MM.1S (cell line): ENCODE measurements around the gene GRID2IP.

ENCODE experiments used
- EZH2 ChIP-seq: fragments of 300-600 bp; sonication (generic); optimal IDR thresholded peaks from 2 replicates; pipeline ENCODE3; 2017; ENCODE audit warnings: low read depth, mild to moderate bottlenecking, antibody characterized with exemption, low read length, mixed read lengths
- TF ChIP-seq, protein P1 (sequence below): fragments of 300-600 bp; sonication (generic); IDR thresholded peaks from 2 replicates; pipeline ENCODE4 v1.5.1; 2016; ENCODE audit warnings: antibody characterized with exemption, low read length, mixed read lengths

DNA sequence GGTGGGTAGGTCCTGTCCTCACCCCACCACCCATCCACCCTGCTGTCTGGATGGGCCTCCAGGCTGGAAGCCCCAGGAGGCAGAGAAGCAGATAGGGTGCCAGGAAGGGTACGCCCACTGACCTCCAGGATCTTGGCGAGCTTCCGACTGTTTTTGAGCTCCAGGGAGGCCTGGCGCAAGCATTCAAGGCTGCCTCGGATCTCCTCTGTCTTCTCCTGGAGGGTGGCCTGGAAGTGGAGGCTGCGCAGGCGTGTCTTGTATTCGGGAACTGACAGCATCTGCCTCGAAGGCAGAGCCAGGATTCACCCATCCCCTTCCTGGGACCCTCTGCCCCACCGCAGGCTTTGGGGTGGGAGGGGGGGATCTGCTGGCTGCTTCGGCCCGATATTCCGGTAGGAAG is 48.4 kb downstream of the GRID2IP start:
- TF ChIP-seq, protein P1, sequence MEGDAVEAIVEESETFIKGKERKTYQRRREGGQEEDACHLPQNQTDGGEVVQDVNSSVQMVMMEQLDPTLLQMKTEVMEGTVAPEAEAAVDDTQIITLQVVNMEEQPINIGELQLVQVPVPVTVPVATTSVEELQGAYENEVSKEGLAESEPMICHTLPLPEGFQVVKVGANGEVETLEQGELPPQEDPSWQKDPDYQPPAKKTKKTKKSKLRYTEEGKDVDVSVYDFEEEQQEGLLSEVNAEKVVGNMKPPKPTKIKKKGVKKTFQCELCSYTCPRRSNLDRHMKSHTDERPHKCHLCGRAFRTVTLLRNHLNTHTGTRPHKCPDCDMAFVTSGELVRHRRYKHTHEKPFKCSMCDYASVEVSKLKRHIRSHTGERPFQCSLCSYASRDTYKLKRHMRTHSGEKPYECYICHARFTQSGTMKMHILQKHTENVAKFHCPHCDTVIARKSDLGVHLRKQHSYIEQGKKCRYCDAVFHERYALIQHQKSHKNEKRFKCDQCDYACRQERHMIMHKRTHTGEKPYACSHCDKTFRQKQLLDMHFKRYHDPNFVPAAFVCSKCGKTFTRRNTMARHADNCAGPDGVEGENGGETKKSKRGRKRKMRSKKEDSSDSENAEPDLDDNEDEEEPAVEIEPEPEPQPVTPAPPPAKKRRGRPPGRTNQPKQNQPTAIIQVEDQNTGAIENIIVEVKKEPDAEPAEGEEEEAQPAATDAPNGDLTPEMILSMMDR: no peak
- no peak for TF ChIP-seq EZH2
